Tibial nerve (tissue), 4 donors: Measurements from ENCODE around the gene SPTBN5.

Source experiments
- EP300 ChIP-seq, 2 donors: sonication (generic); formaldehyde crosslinking; IDR thresholded peaks; one replicate each; pipeline ENCODE4 v1.6.1; 2017; ENCODE audit warnings: antibody characterized with exemption in 2 of 2, mild to moderate bottlenecking in 1 of 2
- TF ChIP-seq, protein P1 (sequence below), 5 experiments: fragments of 200-600 bp in 3 of 5; fragments of 450-650 bp in 2 of 5; sonication (generic) in 3 of 5; IDR thresholded peaks; one replicate each; pipeline ENCODE4 v1.5.1; 2016 to 2019; ENCODE audit warnings: antibody characterized with exemption in 5 of 5, mild to moderate bottlenecking in 3 of 5, moderate library complexity in 2 of 5

GRCh38 chr15:41853831-41854230, 40.0 kb downstream of the SPTBN5 start:
- TF ChIP-seq, protein P1, sequence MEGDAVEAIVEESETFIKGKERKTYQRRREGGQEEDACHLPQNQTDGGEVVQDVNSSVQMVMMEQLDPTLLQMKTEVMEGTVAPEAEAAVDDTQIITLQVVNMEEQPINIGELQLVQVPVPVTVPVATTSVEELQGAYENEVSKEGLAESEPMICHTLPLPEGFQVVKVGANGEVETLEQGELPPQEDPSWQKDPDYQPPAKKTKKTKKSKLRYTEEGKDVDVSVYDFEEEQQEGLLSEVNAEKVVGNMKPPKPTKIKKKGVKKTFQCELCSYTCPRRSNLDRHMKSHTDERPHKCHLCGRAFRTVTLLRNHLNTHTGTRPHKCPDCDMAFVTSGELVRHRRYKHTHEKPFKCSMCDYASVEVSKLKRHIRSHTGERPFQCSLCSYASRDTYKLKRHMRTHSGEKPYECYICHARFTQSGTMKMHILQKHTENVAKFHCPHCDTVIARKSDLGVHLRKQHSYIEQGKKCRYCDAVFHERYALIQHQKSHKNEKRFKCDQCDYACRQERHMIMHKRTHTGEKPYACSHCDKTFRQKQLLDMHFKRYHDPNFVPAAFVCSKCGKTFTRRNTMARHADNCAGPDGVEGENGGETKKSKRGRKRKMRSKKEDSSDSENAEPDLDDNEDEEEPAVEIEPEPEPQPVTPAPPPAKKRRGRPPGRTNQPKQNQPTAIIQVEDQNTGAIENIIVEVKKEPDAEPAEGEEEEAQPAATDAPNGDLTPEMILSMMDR (IDR thresholded peaks at IDR 0.05) = no peak
- no peak for TF ChIP-seq EP300 (IDR thresholded peaks at IDR 0.05)
